Sigmoid colon (tissue), 7 donors: ENCODE results near the gene LPAR2. TPM values are rescaled to one million over a fixed set of nuclear protein-coding genes. Genes with fewer than 3 reads are reported as not detected.

Source experiments
- DNase-seq: peaks from one replicate; pipeline ENCODE4 v3.0.0-alpha.2; 2019
- H3K27ac ChIP-seq, 4 donors: fragments of 200-600 bp; sonication (generic); one replicate each; pipeline ENCODE4 v1.5.1; 2016 to 2019; ENCODE audit warnings: mild to moderate bottlenecking in 1 of 4
- H3K27me3 ChIP-seq, 3 donors: fragments of 200-600 bp; sonication (generic); one replicate each; pipeline ENCODE4 v1.5.1; 2019; ENCODE audit warnings: mild to moderate bottlenecking in 1 of 3
- H3K36me3 ChIP-seq, 4 donors: fragments of 200-600 bp; sonication (generic); one replicate each; pipeline ENCODE4 v1.5.1; 2016 to 2019
- H3K4me1 ChIP-seq, 4 donors: fragments of 200-600 bp; sonication (generic); one replicate each; pipeline ENCODE4 v1.5.1; 2017 to 2019
- H3K4me3 ChIP-seq, 4 donors: fragments of 200-600 bp; sonication (generic); one replicate each; pipeline ENCODE4 v1.5.1; 2017 to 2019; ENCODE audit warnings: mild to moderate bottlenecking in 2 of 4, moderate library complexity in 1 of 4
- H3K9me3 ChIP-seq, 4 donors: fragments of 200-600 bp in 3 of 4; sonication (generic) in 3 of 4; one replicate each; pipeline versions ENCODE4 v1.5.1 to v1.6.1; 2013 to 2019
- CTCF ChIP-seq, 4 experiments: fragments of 450-650 bp in 3 of 4; fragments of 200-600 bp in 1 of 4; IDR thresholded peaks; one replicate each; pipeline ENCODE4 v1.5.1; 2016 to 2019; ENCODE audit warnings: antibody characterized with exemption in 4 of 4, mild to moderate bottlenecking in 3 of 4, moderate library complexity in 2 of 4
- EP300 ChIP-seq, 4 donors: sonication (generic); formaldehyde crosslinking; IDR thresholded peaks; one replicate each; pipeline ENCODE4 v1.6.1; 2017; ENCODE audit warnings: antibody characterized with exemption in 4 of 4
- POLR2A ChIP-seq, 2 donors: fragments of 450-650 bp; IDR thresholded peaks; one replicate each; pipeline ENCODE4 v1.6.1; 2016; ENCODE audit warnings: antibody characterized with exemption in 2 of 2, mild to moderate bottlenecking in 2 of 2, moderate library complexity in 2 of 2
- POLR2AphosphoS5 ChIP-seq, 4 donors: sonication (generic); formaldehyde crosslinking; IDR thresholded peaks; one replicate each; pipeline ENCODE4 v1.6.1; 2017; ENCODE audit warnings: antibody characterized with exemption in 4 of 4
- WGBS, 2 donors: extraction: QIAGEN DNeasy Blood & Tissue Kit; methylation state at CpG; one replicate each; pipeline ENCODE4 v1.1.7; 2013; 5-methylcytosine and 5-hydroxymethylcytosine counted together
- intact Hi-C: fragments of 100-400 bp; cut with DNase I; formaldehyde crosslinking; loops from one replicate; pipeline ENCODE4 v1.15.1; 2023
- polyA plus RNA-seq, 3 donors: library from polyadenylated mRNA; stranded (reverse); fragments of 200-250 nt; gene quantifications; one replicate each; pipeline ENCODE4 v1.2.3, GENCODE V29; 2013
- total RNA-seq, 4 donors: library from RNA; depleted of rRNA; stranded (reverse); fragments of >200 nt; gene quantifications; one replicate each; pipeline ENCODE4 v1.1.0, GENCODE V29; 2016
- donor health status: healthy with polysubstance abuse.
- donor health status: Bipolar disorder and iron deficiency.
- donor health status: healthy.

Gene LPAR2
- total and polyA plus RNA-seq, 7 donors, result 0.33 to 19.9 (median 3.6) TPM

- WGBS, 2 donors, result 90 to 91% methylated on average over 6 of the region's 6 CpGs
- Histone ChIP-seq H3K9me3 (no peaks in the 10 kb centered on the region), H3K36me3 (no peaks in the 10 kb centered on the region), H3K4me1 (no peaks in the 10 kb centered on the region), H3K27me3 (no peaks in the 10 kb centered on the region), H3K27ac (no peak overlapping the region), H3K4me3 (no peak overlapping the region)
- no peak for DNase-seq
- no peak for TF ChIP-seq EP300 (IDR thresholded peaks at IDR 0.05)
- TF ChIP-seq POLR2A (IDR thresholded peaks at IDR 0.05), result no peak
- no peak for TF ChIP-seq CTCF (IDR thresholded peaks at IDR 0.05)
- TF ChIP-seq POLR2AphosphoS5 (IDR thresholded peaks at IDR 0.05), result no peak
- intact Hi-C loops, result no loop called here
Observed at GRCh38 chr19:19578252-19578651, 49.8 kb downstream of the LPAR2 start.

GRCh38 chr19:19575411-19575810 is 52.6 kb downstream of the LPAR2 start:
- Histone ChIP-seq H3K4me3 (no peak overlapping the region), H3K27me3 (no peaks in the 10 kb centered on the region), H3K36me3 (no peaks in the 10 kb centered on the region), H3K9me3 (no peaks in the 10 kb centered on the region), H3K27ac (no peak overlapping the region), H3K4me1 (no peaks in the 10 kb centered on the region)
- DNase-seq, result no peak
- intact Hi-C loops, result no loop called here
- TF ChIP-seq CTCF (IDR thresholded peaks at IDR 0.05) (no peak), POLR2AphosphoS5 (IDR thresholded peaks at IDR 0.05) (no peak), POLR2A (IDR thresholded peaks at IDR 0.05) (no peak), EP300 (IDR thresholded peaks at IDR 0.05) (no peak)
- WGBS, 2 donors, result 86 to 88% methylated on average over 6 of the region's 6 CpGs

Other genes with a start within 250 kb of the LPAR2 start
- gene GATAD2A, start 222.5 kb downstream of the LPAR2 start, total RNA-seq, result 100 to 1,000 TPM in 1 of 4 donors, 10 to 100 TPM in 3; 18.5 to 138 (median 25.5) TPM
- gene GATAD2A, start 222.5 kb downstream of the LPAR2 start, polyA plus RNA-seq, result 10 to 100 TPM; 23.4 to 50.5 (median 31.0) TPM
- 1 to 10 TPM; 1.2 to 3.3 (median 1.5) TPM for gene TSSK6, start 112.7 kb downstream of the LPAR2 start, total RNA-seq
- 1 to 10 TPM; 1.2 to 3.0 (median 2.4) TPM for gene TSSK6, start 112.7 kb downstream of the LPAR2 start, polyA plus RNA-seq
- gene NDUFA13, start 112.0 kb downstream of the LPAR2 start, total RNA-seq, result 100 to 1,000 TPM in 1 of 4 donors, 10 to 100 TPM in 3; 31.3 to 110 (median 55.4) TPM
- gene NDUFA13, start 112.0 kb downstream of the LPAR2 start, polyA plus RNA-seq, result 100 to 1,000 TPM; 239 to 339 (median 283) TPM
- gene YJEFN3, start 99.3 kb downstream of the LPAR2 start, total RNA-seq, result 1 to 10 TPM in 3 of 4 donors, under 1 TPM in 1; 0.71 to 3.1 (median 1.9) TPM
- gene YJEFN3, start 99.3 kb downstream of the LPAR2 start, polyA plus RNA-seq, result 10 to 100 TPM in 1 of 3 donors, not detected in 2; 14.4 TPM
- under 1 TPM in 1 of 4 donors, not detected in 3; 0.16 TPM for gene CILP2, start 90.0 kb downstream of the LPAR2 start, total RNA-seq
- gene CILP2, start 90.0 kb downstream of the LPAR2 start, polyA plus RNA-seq, result under 1 TPM in 1 of 3 donors, not detected in 2; 0.29 TPM
- under 1 TPM in 1 of 4 donors, not detected in 3; 0.49 TPM for gene PBX4, start 9.5 kb downstream of the LPAR2 start, total RNA-seq
- gene PBX4, start 9.5 kb downstream of the LPAR2 start, polyA plus RNA-seq, result 1 to 10 TPM; 1.4 to 6.1 (median 2.4) TPM
- 1 to 10 TPM; 5.0 to 9.1 (median 6.4) TPM for gene GMIP, start 15.4 kb upstream of the LPAR2 start, total RNA-seq
- gene GMIP, start 15.4 kb upstream of the LPAR2 start, polyA plus RNA-seq, result 10 to 100 TPM; 13.2 to 37.0 (median 19.0) TPM
- 100 to 1,000 TPM in 2 of 4 donors, 10 to 100 TPM in 2; 55.5 to 145 (median 102) TPM for gene ATP13A1, start 35.5 kb upstream of the LPAR2 start, total RNA-seq
- gene ATP13A1, start 35.5 kb upstream of the LPAR2 start, polyA plus RNA-seq, result 10 to 100 TPM in 1 of 3 donors, 1 to 10 TPM in 2; 6.6 to 54.9 (median 7.4) TPM
- gene ZNF101, start 40.6 kb upstream of the LPAR2 start, total RNA-seq, result 1 to 10 TPM; 4.7 to 6.4 (median 5.7) TPM
- 10 to 100 TPM in 2 of 3 donors, 1 to 10 TPM in 1; 9.9 to 24.2 (median 10.2) TPM for gene ZNF101, start 40.6 kb upstream of the LPAR2 start, polyA plus RNA-seq
- 10 to 100 TPM in 2 of 4 donors, 1 to 10 TPM in 2; 7.8 to 14.5 (median 9.5) TPM for gene ZNF14, start 104.9 kb upstream of the LPAR2 start, total RNA-seq
- 1 to 10 TPM; 1.2 to 3.6 (median 1.4) TPM for gene ZNF14, start 104.9 kb upstream of the LPAR2 start, polyA plus RNA-seq
- gene ZNF506, start 193.5 kb upstream of the LPAR2 start, total RNA-seq, result 10 to 100 TPM; 21.9 to 45.7 (median 28.3) TPM
- gene ZNF506, start 193.5 kb upstream of the LPAR2 start, polyA plus RNA-seq, result 10 to 100 TPM in 1 of 3 donors, 1 to 10 TPM in 2; 2.4 to 11.0 (median 5.1) TPM
- gene ZNF253, start 237.7 kb upstream of the LPAR2 start, total RNA-seq, result 10 to 100 TPM in 1 of 4 donors, 1 to 10 TPM in 3; 2.4 to 11.6 (median 7.3) TPM
- gene ZNF253, start 237.7 kb upstream of the LPAR2 start, polyA plus RNA-seq, result 1 to 10 TPM; 2.4 to 5.5 (median 2.5) TPM